K562 (cell line): ENCODE results near the gene CELA3B. TPM values are rescaled to one million over a fixed set of nuclear protein-coding genes. Genes with fewer than 3 reads are reported as not detected.

Experiments used
- ATF7 ChIP-seq: fragments of 450-650 bp; IDR thresholded peaks from 2 replicates; pipeline ENCODE4 v1.7.1; 2014; ENCODE audit warnings: mild to moderate bottlenecking, moderate library complexity
- C11orf30 ChIP-seq: fragments of 450-650 bp; IDR thresholded peaks from 2 replicates; pipeline ENCODE4 v1.6.1; 2016; ENCODE audit warnings: low read depth, mild to moderate bottlenecking
- ELF1 ChIP-seq: fragments of 200-800 bp; sonication (Bioruptor generic); IDR thresholded peaks from 2 replicates; pipeline ENCODE4 v1.6.1; 2016; ENCODE audit warnings: missing genetic modification characterization, missing compliant biosample characterization
- ETS2 ChIP-seq: IDR thresholded peaks from 2 replicates; pipeline ENCODE4 v1.6.1; 2016; ENCODE audit warnings: borderline replicate concordance, missing genetic modification characterization, mild to moderate bottlenecking, moderate library complexity, missing compliant biosample characterization; ENCODE audit not compliant: poor library complexity, severe bottlenecking
- GTF2F1 ChIP-seq: IDR thresholded peaks from 2 replicates; pipeline ENCODE4 v1.6.1; 2011; ENCODE audit warnings: low read depth, low read length, improper control_type of control experiment
- MAFF ChIP-seq: IDR thresholded peaks from 2 replicates; pipeline ENCODE4 v1.6.1; 2012; ENCODE audit warnings: low read length, improper control_type of control experiment
- NFE2L1 ChIP-seq: fragments of 450-650 bp; IDR thresholded peaks from 2 replicates; pipeline ENCODE4 v1.6.1; 2016; ENCODE audit warnings: missing genetic modification characterization, low read depth, mild to moderate bottlenecking, missing compliant biosample characterization, moderate library complexity, borderline replicate concordance
- NR4A1 ChIP-seq, 2 experiments: fragments of 250-450 bp in 1 of 2; fragments of 450-650 bp in 1 of 2; sonication (Bioruptor Pico) in 1 of 2; IDR thresholded peaks; 2 replicates each; pipeline versions ENCODE4 v1.4.0 to v1.6.1; 2016 to 2020; ENCODE audit warnings: mild to moderate bottlenecking in 2 of 2, missing compliant biosample characterization in 1 of 2, missing genetic modification characterization in 1 of 2, moderate library complexity in 1 of 2
- NRF1 ChIP-seq, 2 experiments: fragments of 450-650 bp; IDR thresholded peaks in 1 of 2; conservative IDR thresholded peaks in 1 of 2; 2 replicates each; pipeline ENCODE4 v1.6.1; 2014; ENCODE audit warnings: mild to moderate bottlenecking in 2 of 2
- PCBP2 ChIP-seq: fragments of 200-400 bp; formaldehyde crosslinking; IDR thresholded peaks from 2 replicates; pipeline ENCODE4 v1.6.1; 2018; ENCODE audit warnings: low read length, low read depth, mild to moderate bottlenecking, moderate library complexity; ENCODE audit not compliant: poor library complexity, severe bottlenecking
- POLR2AphosphoS5 ChIP-seq: IDR thresholded peaks from 2 replicates; pipeline ENCODE4 v1.6.1; 2011; ENCODE audit warnings: mild to moderate bottlenecking, low read depth, low read length, moderate library complexity; ENCODE audit not compliant: control insufficient read depth, insufficient read depth
- PRPF4 ChIP-seq: fragments of 200-400 bp; formaldehyde crosslinking; IDR thresholded peaks from one replicate; pipeline ENCODE4 v1.6.1; 2017; ENCODE audit warnings: low read length, low read depth, mild to moderate bottlenecking; ENCODE audit not compliant: insufficient read depth, poor library complexity, severe bottlenecking
- STAG1 ChIP-seq: sonication (generic); formaldehyde crosslinking; IDR thresholded peaks from 2 replicates; pipeline ENCODE4 v1.5.0; 2020; ENCODE audit warnings: missing genetic modification reagents, borderline replicate concordance
- TCF3 ChIP-seq: sonication (generic); formaldehyde crosslinking; IDR thresholded peaks from 2 replicates; pipeline ENCODE4 v1.4.0; 2020; ENCODE audit warnings: mild to moderate bottlenecking, missing genetic modification reagents
- TEAD1 ChIP-seq, 2 experiments: fragments of 450-650 bp in 1 of 2; sonication (generic) in 1 of 2; formaldehyde crosslinking; IDR thresholded peaks; 2 replicates each; pipeline versions ENCODE4 v1.4.0 to v1.8.0; 2020 to 2022; ENCODE audit warnings: mild to moderate bottlenecking in 2 of 2, missing genetic modification reagents in 1 of 2
- UBTF ChIP-seq, 2 experiments: IDR thresholded peaks; 2 replicates each; pipeline ENCODE4 v1.6.1; 2012; ENCODE audit warnings: improper control_type of control experiment in 2 of 2, low read depth in 2 of 2, low read length in 2 of 2, borderline replicate concordance in 1 of 2
- USF2 ChIP-seq: sonication (generic); formaldehyde crosslinking; IDR thresholded peaks from 2 replicates; pipeline ENCODE4 v1.5.0; 2020; ENCODE audit warnings: missing genetic modification reagents
- ZBTB34 ChIP-seq: fragments of 250-450 bp; sonication (Bioruptor Pico); IDR thresholded peaks from 2 replicates; pipeline ENCODE4 v1.8.0; 2021; ENCODE audit warnings: mild to moderate bottlenecking, moderate library complexity
- ZBTB7A ChIP-seq: IDR thresholded peaks from 2 replicates; pipeline ENCODE4 v1.6.1; 2011; ENCODE audit warnings: low read depth, mild to moderate bottlenecking, low read length, moderate library complexity, borderline replicate concordance; ENCODE audit not compliant: control insufficient read depth
- ZNF512 ChIP-seq: IDR thresholded peaks from 2 replicates; pipeline ENCODE4 v1.6.1; 2016; ENCODE audit warnings: missing genetic modification characterization, missing compliant biosample characterization
- ZNF79 ChIP-seq: fragments of 250-450 bp; sonication (Bioruptor Pico); IDR thresholded peaks from 2 replicates; pipeline ENCODE4 v1.4.0; 2020; ENCODE audit warnings: low read depth, mild to moderate bottlenecking, moderate library complexity
- ZNF830 ChIP-seq: fragments of 250-450 bp; sonication (Bioruptor Pico); IDR thresholded peaks from 2 replicates; pipeline ENCODE4 v1.5.0; 2021; ENCODE audit warnings: mild to moderate bottlenecking
- polyA plus RNA-seq, 8 experiments: library from polyadenylated mRNA; depleted of rRNA in 4 of 8; stranded (reverse) in 5 of 8; unstranded in 3 of 8; fragments of >200 nt; fragmentation: Nextera tagmentation in 2 of 8; fragmentation: Illumina TruSeq in 1 of 8; extraction: Ambion mirVana in 2 of 8; extraction: Trizol in 1 of 8; gene quantifications; 2 replicates each; pipeline versions ENCODE4 v1.2.1 to v1.2.3, GENCODE V29; 2011 to 2014; ENCODE audit warnings: inconsistent platforms in 1 of 8, missing spikeins in 1 of 8
- total RNA-seq, 7 experiments: library from RNA; depleted of rRNA in 6 of 7; stranded (reverse); fragments of >200 nt in 6 of 7; fragmentation: Illumina TruSeq in 2 of 7; extraction: Trizol in 2 of 7; gene quantifications; 2 replicates each; pipeline versions ENCODE4 v1.2.1 to v1.2.3, GENCODE V29; 2011 to 2021; ENCODE audit warnings: low replicate concordance in 1 of 7

The CELA3B gene
- total and polyA plus RNA-seq, 9 of the 15 experiments (the other 6 are each of a cell fraction or from before 2014, with no cell fraction given): 3.1 TPM; not detected in 8

GRCh38 chr1:22038036-22038435 is 61.2 kb downstream of the CELA3B start (continued):
- no peak for TF ChIP-seq PRPF4
- no peak for TF ChIP-seq ZNF830 (CRISPR knock-in tag)
- no peak for TF ChIP-seq GTF2F1
- no peak for TF ChIP-seq TEAD1 (CRISPR knock-in tag; IDR thresholded peaks at IDR 0.05)
- no peak for TF ChIP-seq ZBTB34 (CRISPR knock-in tag)
- no peak for TF ChIP-seq ZNF512 (tag)
- 0 out of 4 replicates have a peak, but pooled peaks of 1 of the 2 experiments have one; percentile 28 for TF ChIP-seq NRF1 (conservative IDR thresholded peaks at IDR 0.05 in 1 of 2, IDR thresholded peaks at IDR 0.05 in 1 of 2)
- TF ChIP-seq TCF3: no peak
- peak; percentile 59 for TF ChIP-seq USF2 (CRISPR knock-in tag)
- TF ChIP-seq ZBTB7A: no peak
- TF ChIP-seq C11orf30: peak; percentile 67; the same call in 1 of the 2 replicates
- no peak for TF ChIP-seq ELF1 (tag)
- no peak for TF ChIP-seq NFE2L1 (tag)
- TF ChIP-seq STAG1 (CRISPR knock-in tag): no peak
- TF ChIP-seq POLR2AphosphoS5: no peak
- TF ChIP-seq PCBP2: no peak
- no peak for TF ChIP-seq UBTF (IDR thresholded peaks at IDR 0.05; ENCODE audit: borderline replicate concordance in 1 of 2, low read depth in 2 of 2, low read length in 2 of 2)
- TF ChIP-seq ZNF79 (CRISPR knock-in tag): no peak
- TF ChIP-seq NR4A1 (CRISPR knock-in tag; IDR thresholded peaks at IDR 0.05): no peak
- TF ChIP-seq NR4A1 (tag; IDR thresholded peaks at IDR 0.05): no peak
- 0 out of 2 replicates have a peak, but pooled peaks have one; percentile 2 for TF ChIP-seq MAFF
- TF ChIP-seq ETS2 (tag): no peak
- TF ChIP-seq ATF7: no peak
